B cell (primary cell): ENCODE measurements around the gene PLBD2. TPM values are rescaled to one million over a fixed set of nuclear protein-coding genes. Genes with fewer than 3 reads are reported as not detected.

Source experiments
- ATAC-seq: fragments of 200-7000 bp; cut with Tn5 transposase; one replicate; pipeline ENCODE4 v1.10.0; 2021; ENCODE audit warnings: low read depth, mild to moderate bottlenecking, moderate number of reproducible peaks, moderate library complexity
- CTCF ChIA-PET: fragments of 350-600 bp; sonication (Branson Sonifier 250); formaldehyde crosslinking; loops from one replicate; lab custom pipeline; 2021; ENCODE audit warnings: antibody characterized with exemption, inconsistent platforms; lab: Charles Lee
- POLR2A ChIA-PET: fragments of 350-600 bp; sonication (Branson Sonifier 250); formaldehyde crosslinking; loops from one replicate; lab custom pipeline; 2021; ENCODE audit warnings: antibody characterized with exemption; lab: Charles Lee
- DNase-seq: peaks from one replicate; pipeline ENCODE4 v3.0.0; 2013
- H2AFZ ChIP-seq: 2 replicates; pipeline ENCODE4 v1.6.1; 2012; ENCODE audit warnings: mild to moderate bottlenecking, low read depth, low read length; ENCODE audit not compliant: insufficient read depth, poor library complexity, severe bottlenecking
- H3K27ac ChIP-seq, 2 donors: 1 replicate in 1 of 2; 2 replicates in 1 of 2; pipeline ENCODE4 v1.5.1; 2012 to 2013; ENCODE audit warnings: low read length in 2 of 2, mild to moderate bottlenecking in 2 of 2, moderate library complexity in 1 of 2
- H3K27me3 ChIP-seq, 4 experiments: fragments of 200-600 bp in 1 of 4; sonication (generic) in 1 of 4; replicated peaks in 1 of 4; 1 replicate in 2 of 4; 2 replicates in 2 of 4; pipeline versions ENCODE4 v1.6.1 to v1.7.0; 2013 to 2016; ENCODE audit warnings: low read length in 3 of 4, mild to moderate bottlenecking in 2 of 4, mixed read lengths in 1 of 4, moderate library complexity in 1 of 4; ENCODE audit not compliant: insufficient read depth in 4 of 4, control insufficient read depth in 3 of 4; ENCODE audit errors: control extremely low read depth in 1 of 4
- H3K36me3 ChIP-seq, 2 experiments: replicated peaks in 1 of 2; 1 replicate in 1 of 2; 2 replicates in 1 of 2; pipeline versions ENCODE4 v1.6.1 to v1.7.1; 2013; ENCODE audit warnings: low read length in 1 of 2; ENCODE audit not compliant: insufficient read depth in 2 of 2, control insufficient read depth in 1 of 2; ENCODE audit errors: control extremely low read depth in 1 of 2, extremely low read depth in 1 of 2
- H3K4me1 ChIP-seq, 2 donors: fragments of 200-600 bp in 1 of 2; sonication (generic) in 1 of 2; 1 replicate in 1 of 2; 2 replicates in 1 of 2; pipeline versions ENCODE4 v1.5.1 to v1.6.1; 2013 to 2017; ENCODE audit warnings: low read length in 2 of 2; ENCODE audit not compliant: control insufficient read depth in 2 of 2, insufficient read depth in 2 of 2
- H3K4me2 ChIP-seq: replicated peaks from 2 replicates; pipeline ENCODE3; 2012; ENCODE audit warnings: mild to moderate bottlenecking, low read depth, low read length; ENCODE audit not compliant: poor library complexity, severe bottlenecking
- H3K4me3 ChIP-seq, 5 experiments: fragments of 200-600 bp in 1 of 5; sonication (generic) in 1 of 5; 1 replicate in 3 of 5; 2 replicates in 2 of 5; pipeline versions ENCODE4 v1.5.1 to v1.7.0; 2011 to 2016; ENCODE audit warnings: low read length in 4 of 5, mild to moderate bottlenecking in 4 of 5, low read depth in 2 of 5, control low read depth in 1 of 5, moderate library complexity in 1 of 5; ENCODE audit not compliant: insufficient read depth in 1 of 5; ENCODE audit errors: control extremely low read depth in 1 of 5, extremely low read depth in 1 of 5
- H3K79me2 ChIP-seq: fragments of 200-600 bp; sonication (generic); one replicate; pipeline ENCODE4 v1.6.0; 2016; ENCODE audit warnings: low read length; ENCODE audit not compliant: control insufficient read depth, insufficient read depth
- H3K9ac ChIP-seq: fragments of 200-600 bp; sonication (generic); 2 replicates; pipeline ENCODE4 v1.6.1; 2017; ENCODE audit warnings: mild to moderate bottlenecking, low read length, moderate library complexity
- H3K9me3 ChIP-seq, 3 donors: one replicate each; pipeline versions ENCODE4 v1.6.1 to v1.7.1; 2013; ENCODE audit warnings: low read length in 2 of 3; ENCODE audit not compliant: control insufficient read depth in 2 of 3, insufficient read depth in 1 of 3; ENCODE audit errors: control extremely low read depth in 1 of 3
- H4K20me1 ChIP-seq: 2 replicates; pipeline ENCODE4 v1.6.0; 2012; ENCODE audit warnings: mild to moderate bottlenecking, low read length; ENCODE audit not compliant: insufficient read depth, control insufficient read depth, poor library complexity, severe bottlenecking
- H3K27ac Mint-ChIP-seq: one replicate; pipeline ENCODE4 v1.8.0; 2021; ENCODE audit warnings: mixed read lengths
- H3K27me3 Mint-ChIP-seq: one replicate; pipeline ENCODE4 v1.8.0; 2021; ENCODE audit warnings: mixed read lengths
- H3K4me1 Mint-ChIP-seq: one replicate; pipeline ENCODE4 v1.8.0; 2021; ENCODE audit warnings: mixed read lengths
- H3K4me3 Mint-ChIP-seq: one replicate; pipeline ENCODE4 v1.8.0; 2021; ENCODE audit warnings: mixed read lengths
- H3K9me3 Mint-ChIP-seq: one replicate; pipeline ENCODE4 v1.8.0; 2022; ENCODE audit warnings: mixed read lengths; ENCODE audit not compliant: insufficient read depth
- EZH2 ChIP-seq: IDR thresholded peaks from 2 replicates; pipeline ENCODE4 v1.6.1; 2012; ENCODE audit warnings: borderline replicate concordance, low read depth, mild to moderate bottlenecking, moderate library complexity, low read length; ENCODE audit not compliant: insufficient read depth, poor library complexity, severe bottlenecking
- WGBS: methylation state at CpG from one replicate; pipeline ENCODE4 v1.1.5; 2013; ENCODE audit warnings: missing lambda C conversion rate; ENCODE audit not compliant: insufficient coverage; 5-methylcytosine and 5-hydroxymethylcytosine counted together
- intact Hi-C: fragments of 100-400 bp; cut with micrococcal nuclease; formaldehyde crosslinking; loops from one replicate; pipeline ENCODE4 v1.10.0; 2022
- polyA plus RNA-seq: library from polyadenylated mRNA; depleted of rRNA; stranded (reverse); fragments of >200 nt; gene quantifications from 2 replicates; pipeline ENCODE4 v1.2.3, GENCODE V29; 2012
- total RNA-seq, 2 donors: library from RNA; stranded (reverse); fragments of 120-200 nt in 1 of 2; gene quantifications; 1 replicate in 1 of 2; 2 replicates in 1 of 2; pipeline versions ENCODE4 v1.2.3 to v1.2.4, GENCODE V29; 2013 to 2022
- TF ChIP-seq, protein P1 (sequence below): fragments of 200-600 bp; IDR thresholded peaks from one replicate; pipeline ENCODE4 v1.8.0; 2022; ENCODE audit warnings: antibody characterized with exemption, mild to moderate bottlenecking

PLBD2 gene
- total and polyA plus RNA-seq, 2 donors (not counting 1 experiment from before 2014, with no cell fraction given) = 2.9 to 11.6 TPM

DNA sequence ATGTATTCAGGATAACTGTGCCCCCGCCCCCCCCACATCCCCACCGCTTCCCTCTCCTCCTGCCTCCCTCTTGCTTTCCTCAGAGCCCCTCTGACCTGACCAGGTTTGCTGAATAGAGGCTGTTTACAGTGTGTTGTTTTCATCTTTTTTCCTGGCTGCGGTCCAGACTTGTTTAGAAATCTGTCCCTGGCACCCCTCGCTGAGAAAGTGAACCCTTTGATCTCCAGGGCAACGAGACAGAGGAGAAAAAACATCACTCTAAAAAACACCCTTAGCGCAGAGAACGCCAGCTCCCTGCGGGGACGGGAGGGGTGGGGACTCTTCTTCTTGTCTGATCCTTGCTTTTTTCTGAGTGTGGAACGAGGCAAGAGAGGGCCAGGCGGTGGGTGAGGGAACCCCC, 22.8 kb downstream of the PLBD2 start:
- H3K4me1 ChIP-seq = no peaks in the 10 kb centered on the region
- 93% methylated on average over 5 of the region's 11 CpGs for WGBS
- intact Hi-C loops = no loop called here
- ChIA-PET POLR2A (interaction anchor here (0.6 kb wide), 1 partner anchor 327 kb away, joined by 4 read pairs; no protein-coding TSS in a partner anchor), CTCF (no interaction called here)
- H3K9me3 ChIP-seq = no peaks in the 10 kb centered on the region
- ATAC-seq (no peak), DNase-seq (no peak)
- Mint-ChIP-seq H3K9me3 (no peaks in the 10 kb centered on the region), H3K4me3 (no peak overlapping the region), H3K27ac (no peak overlapping the region), H3K4me1 (no peaks in the 10 kb centered on the region), H3K27me3 (no peaks in the 10 kb centered on the region)
- H4K20me1 ChIP-seq = no peaks in the 10 kb centered on the region
- H3K4me3 ChIP-seq = no peak overlapping the region
- no peak overlapping the region for H3K4me2 ChIP-seq
- H3K36me3 ChIP-seq = peaks cover 0 to 7% of the 10 kb centered on the region in 2 experiments
- TF ChIP-seq, protein P1, sequence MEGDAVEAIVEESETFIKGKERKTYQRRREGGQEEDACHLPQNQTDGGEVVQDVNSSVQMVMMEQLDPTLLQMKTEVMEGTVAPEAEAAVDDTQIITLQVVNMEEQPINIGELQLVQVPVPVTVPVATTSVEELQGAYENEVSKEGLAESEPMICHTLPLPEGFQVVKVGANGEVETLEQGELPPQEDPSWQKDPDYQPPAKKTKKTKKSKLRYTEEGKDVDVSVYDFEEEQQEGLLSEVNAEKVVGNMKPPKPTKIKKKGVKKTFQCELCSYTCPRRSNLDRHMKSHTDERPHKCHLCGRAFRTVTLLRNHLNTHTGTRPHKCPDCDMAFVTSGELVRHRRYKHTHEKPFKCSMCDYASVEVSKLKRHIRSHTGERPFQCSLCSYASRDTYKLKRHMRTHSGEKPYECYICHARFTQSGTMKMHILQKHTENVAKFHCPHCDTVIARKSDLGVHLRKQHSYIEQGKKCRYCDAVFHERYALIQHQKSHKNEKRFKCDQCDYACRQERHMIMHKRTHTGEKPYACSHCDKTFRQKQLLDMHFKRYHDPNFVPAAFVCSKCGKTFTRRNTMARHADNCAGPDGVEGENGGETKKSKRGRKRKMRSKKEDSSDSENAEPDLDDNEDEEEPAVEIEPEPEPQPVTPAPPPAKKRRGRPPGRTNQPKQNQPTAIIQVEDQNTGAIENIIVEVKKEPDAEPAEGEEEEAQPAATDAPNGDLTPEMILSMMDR = no peak
- TF ChIP-seq EZH2 = no peak
- no peak overlapping the region for H3K27ac ChIP-seq
- no peak overlapping the region for H3K9ac ChIP-seq
- no peaks in the 10 kb centered on the region for H3K79me2 ChIP-seq
- no peak overlapping the region for H2AFZ ChIP-seq
- H3K27me3 ChIP-seq = no peaks in the 10 kb centered on the region

DNA sequence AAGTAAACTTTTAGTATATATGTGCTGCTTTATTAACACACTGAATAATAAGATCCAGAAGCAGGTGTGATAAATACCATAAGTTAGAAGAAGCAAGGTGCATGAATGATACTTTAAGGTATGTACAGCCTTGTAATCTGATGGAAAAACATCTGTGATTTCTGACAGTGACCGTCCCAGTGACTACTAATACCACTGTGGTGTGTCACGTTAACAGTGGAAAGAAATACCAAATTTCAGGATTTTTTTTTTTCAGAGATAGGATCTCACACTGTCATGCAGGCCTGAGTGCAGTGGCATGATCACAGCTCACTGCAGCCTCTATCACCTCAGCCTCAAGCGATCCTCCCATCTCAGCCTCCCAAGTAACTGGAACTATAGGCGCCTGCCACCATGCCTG, 23.8 kb downstream of the PLBD2 start:
- no peak overlapping the region for H3K4me3 Mint-ChIP-seq
- DNase-seq (no peak), ATAC-seq (no peak)
- no peaks in the 10 kb centered on the region for H3K9me3 ChIP-seq
- peaks cover 0 to 8% of the 10 kb centered on the region in 2 experiments for H3K36me3 ChIP-seq
- H3K4me2 ChIP-seq = no peak overlapping the region
- no peaks in the 10 kb centered on the region for H3K27me3 ChIP-seq
- ChIA-PET POLR2A (no interaction called here), CTCF (no interaction called here)
- no peaks in the 10 kb centered on the region for H3K27me3 Mint-ChIP-seq
- H3K27ac ChIP-seq = no peak overlapping the region
- H3K27ac Mint-ChIP-seq = no peak overlapping the region
- intact Hi-C loops = no loop called here
- no peaks in the 10 kb centered on the region for H3K4me1 ChIP-seq
- H3K4me3 ChIP-seq = no peak overlapping the region
- no peaks in the 10 kb centered on the region for H3K79me2 ChIP-seq
- H3K9me3 Mint-ChIP-seq = no peaks in the 10 kb centered on the region
- H2AFZ ChIP-seq = no peak overlapping the region
- no peak overlapping the region for H3K9ac ChIP-seq
- H4K20me1 ChIP-seq = no peaks in the 10 kb centered on the region
- no peaks in the 10 kb centered on the region for H3K4me1 Mint-ChIP-seq
- TF ChIP-seq, protein P1 = no peak
- TF ChIP-seq EZH2 = no peak
- 100% methylated on average over 2 of the region's 4 CpGs for WGBS
